Inferior parietal cortex (tissue), 1 donor: ENCODE measurements around the gene CLEC2B.
"Not testable (repeated sequence)": the region's sequence is repeated elsewhere in the genome, so short reads cannot be mapped to it uniquely, and the experiment has no call there.

ENCODE experiments used
- DNase-seq: peaks from one replicate; pipeline ENCODE4 v3.0.0-alpha.2; 2016; ENCODE audit errors: extremely low spot score

The CLEC2B gene

GRCh38 chr12:9869307-9870161, at the start of gene CLEC2B:
Gene CLEC2B (minus strand): TSS chr12:9869354.
- no peak for DNase-seq

- DNase-seq: no peak
Measured at GRCh38 chr12:9911708-9912107, 42.6 kb upstream of the CLEC2B start.

GRCh38 chr12:9910716-9911421, 41.7 kb upstream of the CLEC2B start:
- no peak for DNase-seq

- no peak for DNase-seq
Measured at GRCh38 chr12:9909724-9910123, 40.6 kb upstream of the CLEC2B start.

- no peak for DNase-seq
Measured at GRCh38 chr12:9908350-9908749, 39.2 kb upstream of the CLEC2B start.

GRCh38 chr12:9907769-9908168, 38.6 kb upstream of the CLEC2B start:
- no peak for DNase-seq

- no peak for DNase-seq
Measured at GRCh38 chr12:9906873-9907272, 37.7 kb upstream of the CLEC2B start.

GRCh38 chr12:9902539-9903228, 33.5 kb upstream of the CLEC2B start:
- DNase-seq: no peak

GRCh38 chr12:9900930-9901329, 31.8 kb upstream of the CLEC2B start:
- no peak for DNase-seq

GRCh38 chr12:9899209-9899608, 30.1 kb upstream of the CLEC2B start:
- DNase-seq: no peak

- no peak for DNase-seq
Measured at GRCh38 chr12:9897535-9897934, 28.4 kb upstream of the CLEC2B start.

GRCh38 chr12:9895215-9895971, 26.2 kb upstream of the CLEC2B start:
- no peak for DNase-seq

GRCh38 chr12:9888665-9889273, 19.6 kb upstream of the CLEC2B start:
- DNase-seq: no peak

GRCh38 chr12:9883175-9883574, 14.0 kb upstream of the CLEC2B start:
- no peak for DNase-seq

- DNase-seq: no peak
Measured at GRCh38 chr12:9881988-9882387, 12.8 kb upstream of the CLEC2B start.

- DNase-seq: no peak
Measured at GRCh38 chr12:9881246-9881645, 12.1 kb upstream of the CLEC2B start, which contains the start of gene KLRF2. Gene KLRF2 (plus strand): TSS chr12:9881489. CDS start chr12:9881596, 107 bp downstream.

GRCh38 chr12:9880532-9881078, 11.5 kb upstream of the CLEC2B start:
- no peak for DNase-seq

GRCh38 chr12:9876120-9876519, 7.0 kb upstream of the CLEC2B start:
- DNase-seq: not testable (repeated sequence)

- DNase-seq: no peak
Measured at GRCh38 chr12:9872742-9873141, 3.6 kb upstream of the CLEC2B start.

GRCh38 chr12:9872162-9872561, 3.0 kb upstream of the CLEC2B start:
- DNase-seq: no peak

- DNase-seq: no peak
Measured at GRCh38 chr12:9870286-9870866, 1.2 kb upstream of the CLEC2B start.
